T-helper 17 cell (primary cell): ENCODE data around the gene GPC5. TPM values are rescaled to one million over a fixed set of nuclear protein-coding genes. Genes with fewer than 3 reads are reported as not detected.

Source experiments
- ATAC-seq: fragments of 150-1000 bp; cut with Tn5 transposase; 2 replicates; pipeline ENCODE4 v1.10.0; 2021; ENCODE audit warnings: mild to moderate bottlenecking, moderate library complexity
- DNase-seq, 3 donors: peaks; one replicate each; pipeline versions ENCODE4 v3.0.0 to v3.0.0-alpha.2; 2020 to 2021
- H3K9me3 ChIP-seq: one replicate; pipeline ENCODE4 v1.7.0; 2013; ENCODE audit warnings: low read length, mild to moderate bottlenecking; ENCODE audit not compliant: control insufficient read depth, poor library complexity, severe bottlenecking
- H3K27ac Mint-ChIP-seq: one replicate; pipeline ENCODE4 v1.8.0; 2022; ENCODE audit warnings: mild to moderate bottlenecking, moderate library complexity, mixed read lengths
- H3K27me3 Mint-ChIP-seq: one replicate; pipeline ENCODE4 v1.8.0; 2022; ENCODE audit warnings: mixed read lengths
- H3K36me3 Mint-ChIP-seq: one replicate; pipeline ENCODE4 v1.8.0; 2022; ENCODE audit warnings: low read depth, mixed read lengths
- H3K4me1 Mint-ChIP-seq: one replicate; pipeline ENCODE4 v1.8.0; 2022; ENCODE audit warnings: mild to moderate bottlenecking, mixed read lengths
- H3K4me3 Mint-ChIP-seq: one replicate; pipeline ENCODE4 v1.8.0; 2022; ENCODE audit warnings: mild to moderate bottlenecking, moderate library complexity, mixed read lengths
- total RNA-seq, 4 donors: library from RNA in 2 of 4; stranded (reverse) in 2 of 4; gene quantifications; one replicate each; pipeline ENCODE4 v1.2.3 and lab custom pipeline; 2022 to 2026

Gene GPC5
- total RNA-seq, 2 donors from 2014 or later, result 1.1 TPM; not detected in 1

DNA sequence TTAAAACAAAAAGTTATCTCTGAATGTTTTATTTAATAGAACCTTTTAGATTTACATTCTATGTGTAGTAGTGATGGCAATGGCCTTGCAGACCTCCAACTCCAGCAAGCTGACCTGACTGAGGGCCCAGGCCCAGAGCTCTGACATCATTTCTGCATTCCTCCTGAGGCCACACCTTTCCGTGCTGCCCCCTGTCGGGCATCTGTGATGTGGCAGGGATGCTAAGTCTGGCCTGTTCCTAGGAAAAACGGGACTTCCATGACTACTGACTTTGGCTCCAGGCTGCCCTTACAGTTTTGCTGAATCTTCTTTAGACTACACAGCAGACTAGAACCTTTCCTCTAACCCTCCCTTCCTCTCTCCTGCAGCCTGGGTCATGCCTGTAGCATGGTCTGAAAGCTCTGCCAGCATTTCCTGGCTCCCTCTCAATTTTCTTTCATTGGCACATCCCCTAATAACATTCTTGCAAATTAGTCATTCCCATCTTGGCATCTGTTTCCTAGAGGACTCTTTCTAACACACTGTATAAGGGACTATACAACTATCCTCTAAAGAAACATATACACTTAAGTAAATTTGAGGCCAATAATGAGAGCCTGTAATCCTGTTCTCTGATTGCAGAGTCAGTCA lies 249.1 kb downstream of the GPC5 start:
- no peak for DNase-seq
- no peaks in the 10 kb centered on the region for H3K9me3 ChIP-seq
- Mint-ChIP-seq H3K27me3 (no peaks in the 10 kb centered on the region), H3K27ac (no peak overlapping the region), H3K36me3 (no peaks in the 10 kb centered on the region), H3K4me3 (no peak overlapping the region), H3K4me1 (no peaks in the 10 kb centered on the region)
- no peak for ATAC-seq

- ATAC-seq (no peak), DNase-seq (no peak)
- Mint-ChIP-seq H3K27me3 (no peaks in the 10 kb centered on the region), H3K27ac (no peak overlapping the region), H3K4me3 (no peak overlapping the region), H3K36me3 (no peaks in the 10 kb centered on the region), H3K4me1 (no peaks in the 10 kb centered on the region)
- no peaks in the 10 kb centered on the region for H3K9me3 ChIP-seq
These were observed 249.6 kb downstream of the GPC5 start for GRCh38 chr13:91648012-91648411.

- no peak for ATAC-seq
These were observed 251.0 kb downstream of the GPC5 start for GRCh38 chr13:91649456-91649855.

DNA sequence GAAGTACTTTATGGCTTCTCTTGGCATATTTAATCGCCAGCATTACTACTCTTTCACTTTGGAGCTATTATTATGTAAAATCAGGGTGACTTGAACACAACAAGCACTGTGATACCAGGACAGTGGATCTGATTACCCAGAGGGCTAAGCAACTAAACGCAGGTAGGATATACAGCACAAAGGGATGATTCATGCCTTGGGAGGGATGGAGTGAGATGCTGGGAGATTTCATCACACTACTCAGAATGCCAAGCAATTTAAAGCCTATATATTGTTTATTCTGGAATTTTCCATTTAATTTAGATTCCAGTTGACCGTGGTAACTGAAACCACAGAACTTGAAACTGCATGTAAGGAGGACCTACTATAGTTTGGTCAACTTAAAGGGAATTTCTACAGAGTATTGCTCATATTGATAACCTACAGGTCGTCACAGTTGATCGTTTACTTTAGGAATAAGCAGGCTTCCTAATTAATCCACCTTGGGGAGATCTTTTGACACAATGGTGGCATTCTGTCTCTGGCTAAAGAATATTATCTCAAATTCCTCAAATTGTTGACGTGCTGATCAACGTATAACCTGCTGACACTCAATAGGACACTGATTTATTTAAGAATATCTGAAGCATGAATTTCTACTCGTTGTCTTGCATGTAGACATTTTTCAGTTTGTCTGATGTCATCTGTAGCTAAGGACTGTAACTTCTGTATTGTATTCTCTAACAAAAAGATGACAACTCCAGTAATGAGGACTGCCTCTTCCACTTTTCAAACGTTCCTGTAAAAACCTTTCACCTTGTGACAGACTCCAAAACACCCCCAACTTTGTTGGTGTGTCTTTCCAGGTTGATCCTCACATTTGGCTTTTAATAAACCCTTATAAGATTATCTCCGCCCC lies 254.2 kb downstream of the GPC5 start:
- Mint-ChIP-seq H3K27me3 (no peaks in the 10 kb centered on the region), H3K36me3 (no peaks in the 10 kb centered on the region), H3K4me3 (no peak overlapping the region), H3K27ac (no peak overlapping the region), H3K4me1 (no peaks in the 10 kb centered on the region)
- ATAC-seq (no peak), DNase-seq (no peak)
- no peaks in the 10 kb centered on the region for H3K9me3 ChIP-seq

More at GRCh38 chr13:91649456-91649855, 251.0 kb downstream of the GPC5 start:
- H3K9me3 ChIP-seq, result no peaks in the 10 kb centered on the region
- no peak for DNase-seq
- no peaks in the 10 kb centered on the region for H3K36me3 Mint-ChIP-seq
- no peak overlapping the region for H3K4me3 Mint-ChIP-seq
- H3K4me1 Mint-ChIP-seq, result no peaks in the 10 kb centered on the region
- H3K27me3 Mint-ChIP-seq, result no peaks in the 10 kb centered on the region
- H3K27ac Mint-ChIP-seq, result no peak overlapping the region

DNA sequence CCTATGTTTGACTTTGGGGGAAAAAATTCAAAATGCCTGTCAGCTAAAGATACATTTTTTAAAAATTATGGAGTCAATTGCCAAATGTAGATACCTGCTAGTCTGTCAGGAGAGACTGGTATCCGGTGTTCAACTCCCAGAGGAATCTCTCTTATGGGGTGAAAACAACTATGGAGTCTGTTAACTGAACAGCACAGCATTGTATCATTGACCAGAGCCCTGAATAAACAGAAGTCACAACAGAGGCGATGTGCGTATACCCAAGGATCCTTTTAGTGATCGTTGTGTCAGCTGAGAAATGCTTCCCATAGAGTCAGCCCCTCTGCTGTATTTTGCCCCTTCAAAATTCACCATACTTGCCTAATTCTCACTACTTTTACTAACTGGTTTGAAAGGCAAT lies 257.3 kb downstream of the GPC5 start:
- no peak overlapping the region for H3K4me3 Mint-ChIP-seq
- no peaks in the 10 kb centered on the region for H3K9me3 ChIP-seq
- H3K27me3 Mint-ChIP-seq, result no peaks in the 10 kb centered on the region
- DNase-seq, result no peak
- no peaks in the 10 kb centered on the region for H3K36me3 Mint-ChIP-seq
- H3K4me1 Mint-ChIP-seq, result no peaks in the 10 kb centered on the region
- no peak for ATAC-seq
- no peak overlapping the region for H3K27ac Mint-ChIP-seq

DNA sequence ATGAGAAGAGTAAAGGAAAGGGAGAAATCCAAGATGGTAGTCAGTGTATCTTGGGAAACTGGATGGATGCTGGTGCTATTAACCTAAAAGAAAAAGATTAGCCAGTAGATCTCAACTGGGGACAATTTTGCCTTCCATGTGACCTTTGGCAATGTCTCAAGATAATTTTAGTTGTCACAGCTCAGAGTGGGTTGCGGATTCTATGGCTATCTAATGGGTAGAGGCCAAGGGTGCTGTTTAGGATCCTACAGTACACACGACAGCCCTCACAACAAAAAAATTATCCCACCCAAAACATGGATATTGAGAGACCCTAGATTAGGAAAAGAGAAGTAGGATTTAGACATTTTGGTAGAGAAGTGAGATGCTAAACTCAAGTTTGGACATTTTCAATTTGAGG lies 258.9 kb downstream of the GPC5 start:
- ATAC-seq (no peak), DNase-seq (no peak)
- no peak overlapping the region for H3K4me3 Mint-ChIP-seq
- H3K27me3 Mint-ChIP-seq, result no peaks in the 10 kb centered on the region
- no peak overlapping the region for H3K27ac Mint-ChIP-seq
- no peaks in the 10 kb centered on the region for H3K9me3 ChIP-seq
- no peaks in the 10 kb centered on the region for H3K4me1 Mint-ChIP-seq
- no peaks in the 10 kb centered on the region for H3K36me3 Mint-ChIP-seq

DNA sequence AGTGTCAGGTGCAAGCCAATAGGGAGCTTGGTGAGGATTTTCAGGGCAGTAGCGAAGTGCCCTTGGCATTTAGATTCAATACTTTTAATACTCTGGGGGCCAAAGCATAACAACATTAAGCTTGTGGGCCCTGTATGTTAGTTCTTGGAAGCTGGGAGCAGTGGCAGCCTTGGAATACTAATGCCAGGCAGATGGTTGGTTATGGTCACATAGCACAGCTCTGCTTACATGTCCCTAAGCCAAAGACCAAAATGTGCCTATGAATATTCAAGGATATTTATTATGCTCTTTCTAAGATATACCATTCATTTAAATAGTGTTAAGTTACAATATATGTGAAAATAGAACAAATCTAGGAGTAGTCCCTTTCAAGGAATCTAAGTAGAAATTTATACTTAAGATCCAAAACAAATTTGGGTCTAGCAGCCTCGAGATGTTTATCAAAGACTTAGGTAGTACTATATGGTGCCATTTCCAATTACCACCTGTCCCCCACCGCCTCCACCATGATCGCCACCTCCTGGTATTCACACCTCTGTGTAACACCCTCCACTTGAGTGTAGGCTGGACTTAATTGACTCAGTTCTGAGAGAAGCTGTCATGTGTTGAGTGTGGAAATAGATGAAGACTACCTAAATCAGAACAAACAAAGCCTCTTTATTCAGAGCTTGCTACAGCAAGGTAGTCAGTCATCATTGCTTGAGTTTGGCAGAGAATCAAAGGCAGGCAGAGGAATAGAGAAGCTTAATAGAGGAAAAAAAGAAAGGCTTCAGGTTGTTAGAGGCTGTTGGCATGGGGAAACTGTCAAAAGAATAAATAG lies 261.0 kb downstream of the GPC5 start:
- no peak for DNase-seq
- Mint-ChIP-seq H3K4me3 (no peak overlapping the region), H3K36me3 (no peaks in the 10 kb centered on the region), H3K27me3 (no peaks in the 10 kb centered on the region), H3K4me1 (no peaks in the 10 kb centered on the region), H3K27ac (no peak overlapping the region)
- ATAC-seq, result no peak
- H3K9me3 ChIP-seq, result no peaks in the 10 kb centered on the region

GRCh38 chr13:91660076-91660415 lies 261.6 kb downstream of the GPC5 start:
- H3K27ac Mint-ChIP-seq, result no peak overlapping the region
- no peaks in the 10 kb centered on the region for H3K27me3 Mint-ChIP-seq
- no peaks in the 10 kb centered on the region for H3K4me1 Mint-ChIP-seq
- no peaks in the 10 kb centered on the region for H3K9me3 ChIP-seq
- no peak overlapping the region for H3K4me3 Mint-ChIP-seq
- no peaks in the 10 kb centered on the region for H3K36me3 Mint-ChIP-seq
- DNase-seq (no peak), ATAC-seq (no peak)

DNA sequence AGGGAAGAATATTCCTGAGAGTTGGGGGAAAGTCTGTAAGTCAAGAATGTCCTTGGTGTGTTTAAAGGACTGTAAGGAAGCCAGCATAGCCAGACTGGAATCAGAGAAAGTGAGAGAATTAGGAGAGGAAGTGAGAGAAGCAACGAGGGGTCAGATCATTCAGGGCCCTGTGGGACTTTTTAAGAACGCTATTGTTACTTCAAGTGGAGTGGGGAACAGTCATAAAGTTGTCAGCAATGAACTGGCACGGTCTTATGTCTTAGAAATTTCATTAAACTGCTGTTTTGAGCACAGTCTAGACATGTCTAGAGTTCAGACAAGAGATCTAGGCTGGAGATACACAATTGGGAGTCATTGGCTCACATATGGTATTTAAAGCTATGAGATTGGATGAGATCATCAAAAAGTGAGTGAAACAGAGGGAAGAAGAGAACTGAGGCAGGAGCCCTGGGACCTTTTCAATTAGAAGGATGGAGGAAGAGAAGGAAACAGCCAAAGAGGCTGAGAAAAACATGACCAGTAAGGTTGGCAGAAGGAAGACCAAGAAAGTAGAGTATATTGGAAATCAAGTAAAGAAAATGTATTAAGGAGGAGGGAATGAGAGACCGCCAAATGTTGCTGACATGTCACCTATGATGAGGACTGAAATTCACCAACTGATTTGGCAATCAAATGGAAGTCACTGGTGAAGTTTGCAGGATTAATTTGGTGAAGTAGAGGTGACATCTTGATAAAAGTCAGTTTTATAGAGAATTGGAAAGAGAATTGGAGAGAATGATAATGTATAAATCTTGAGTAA lies 263.5 kb downstream of the GPC5 start:
- Mint-ChIP-seq H3K27ac (no peak overlapping the region), H3K27me3 (no peaks in the 10 kb centered on the region), H3K36me3 (no peaks in the 10 kb centered on the region), H3K4me1 (no peaks in the 10 kb centered on the region), H3K4me3 (no peak overlapping the region)
- DNase-seq (no peak), ATAC-seq (no peak)
- no peaks in the 10 kb centered on the region for H3K9me3 ChIP-seq

GRCh38 chr13:91664039-91664438 lies 265.6 kb downstream of the GPC5 start:
- no peaks in the 10 kb centered on the region for H3K36me3 Mint-ChIP-seq
- H3K27me3 Mint-ChIP-seq, result no peaks in the 10 kb centered on the region
- H3K4me3 Mint-ChIP-seq, result no peak overlapping the region
- H3K4me1 Mint-ChIP-seq, result no peaks in the 10 kb centered on the region
- DNase-seq (no peak), ATAC-seq (no peak)
- H3K27ac Mint-ChIP-seq, result no peak overlapping the region
- H3K9me3 ChIP-seq, result no peaks in the 10 kb centered on the region

- Mint-ChIP-seq H3K4me3 (no peak overlapping the region), H3K27me3 (no peaks in the 10 kb centered on the region), H3K36me3 (no peaks in the 10 kb centered on the region), H3K4me1 (no peaks in the 10 kb centered on the region), H3K27ac (no peak overlapping the region)
- no peaks in the 10 kb centered on the region for H3K9me3 ChIP-seq
- ATAC-seq (no peak), DNase-seq (no peak)
These were observed 269.1 kb downstream of the GPC5 start for GRCh38 chr13:91667486-91667885.

DNA sequence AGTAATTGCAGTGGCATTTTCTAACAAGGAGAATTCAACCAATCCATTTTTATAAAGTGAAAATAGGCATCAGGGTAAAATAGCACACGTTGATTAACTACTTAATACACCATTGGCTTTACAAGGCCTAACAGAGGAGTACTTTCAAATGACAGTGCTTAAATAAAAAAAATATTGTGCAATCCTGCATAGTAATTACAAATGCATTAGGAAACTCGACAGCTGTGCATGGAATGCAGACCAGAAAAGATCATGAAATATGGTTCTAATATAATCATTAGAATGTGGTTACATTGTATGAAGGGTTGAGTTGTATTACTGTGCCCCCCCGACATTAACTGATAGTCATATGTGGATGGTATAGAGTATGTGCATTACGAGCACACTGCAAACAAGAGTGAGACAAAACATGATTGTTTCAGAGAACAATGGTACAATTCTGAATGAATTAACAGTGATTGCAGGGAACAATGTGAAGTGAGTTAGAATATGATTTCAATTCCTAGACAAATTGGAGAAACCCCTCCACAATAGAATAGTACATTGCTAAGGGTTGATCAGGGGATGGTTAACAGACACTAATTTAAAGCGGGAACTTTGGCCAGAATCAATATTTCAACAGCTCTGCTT lies 270.6 kb downstream of the GPC5 start:
- H3K9me3 ChIP-seq, result no peaks in the 10 kb centered on the region
- DNase-seq, result no peak
- H3K27ac Mint-ChIP-seq, result no peak overlapping the region
- ATAC-seq, result no peak
- no peaks in the 10 kb centered on the region for H3K27me3 Mint-ChIP-seq
- H3K4me3 Mint-ChIP-seq, result no peak overlapping the region
- H3K36me3 Mint-ChIP-seq, result no peaks in the 10 kb centered on the region
- H3K4me1 Mint-ChIP-seq, result no peaks in the 10 kb centered on the region
